ENCODE measurements around the gene ACP2.
"Not testable (repeated sequence)": the region's sequence is repeated elsewhere in the genome, so short reads cannot be mapped to it uniquely, and the experiment has no call there.

ACP2 gene

GRCh38 chr11:47202576-47202975, 46.0 kb downstream of the ACP2 start:
- in situ Hi-C loops (cut with HindIII; ENCODE audit: low pct_unique_long_range_greater_than_20kb, low sequenced_read_pairs) = no loop called here
- no peak for DNase-seq (ENCODE audit: low read depth in 1 of 2, low spot score in 1 of 2)
- TF ChIP-seq JUND (IDR thresholded peaks at IDR 0.05; ENCODE audit: low read depth) = no peak

- in situ Hi-C loops (cut with HindIII; ENCODE audit: low pct_unique_long_range_greater_than_20kb, low sequenced_read_pairs) = no loop called here
- DNase-seq (ENCODE audit: low read depth in 1 of 2, low spot score in 1 of 2) = no peak
- no peak for TF ChIP-seq JUND (IDR thresholded peaks at IDR 0.05; ENCODE audit: low read depth)
Observed at GRCh38 chr11:47201015-47201414, 47.6 kb downstream of the ACP2 start.

GRCh38 chr11:47198161-47198560, 50.5 kb downstream of the ACP2 start:
- DNase-seq (ENCODE audit: low read depth in 1 of 2, low spot score in 1 of 2); in situ Hi-C loops (cut with HindIII; ENCODE audit: low pct_unique_long_range_greater_than_20kb, low sequenced_read_pairs): not testable (repeated sequence)

GRCh38 chr11:47192111-47192510, 56.5 kb downstream of the ACP2 start:
- TF ChIP-seq JUND (IDR thresholded peaks at IDR 0.05; ENCODE audit: low read depth) = no peak
- in situ Hi-C loops (cut with HindIII; ENCODE audit: low pct_unique_long_range_greater_than_20kb, low sequenced_read_pairs) = no loop called here
- DNase-seq (ENCODE audit: low read depth in 1 of 2, low spot score in 1 of 2) = no peak

GRCh38 chr11:47191137-47191536, 57.5 kb downstream of the ACP2 start:
- in situ Hi-C loops (cut with HindIII; ENCODE audit: low pct_unique_long_range_greater_than_20kb, low sequenced_read_pairs); DNase-seq (ENCODE audit: low read depth in 1 of 2, low spot score in 1 of 2): not testable (repeated sequence)

Measured in T47D (cell line).